ENCODE measurements around the gene HOXB6. TPM values are rescaled to one million over a fixed set of nuclear protein-coding genes. Genes with fewer than 3 reads are reported as not detected.

Gene HOXB6
- total RNA-seq, 1 experiment from 2014 or later: 196 TPM

DNA sequence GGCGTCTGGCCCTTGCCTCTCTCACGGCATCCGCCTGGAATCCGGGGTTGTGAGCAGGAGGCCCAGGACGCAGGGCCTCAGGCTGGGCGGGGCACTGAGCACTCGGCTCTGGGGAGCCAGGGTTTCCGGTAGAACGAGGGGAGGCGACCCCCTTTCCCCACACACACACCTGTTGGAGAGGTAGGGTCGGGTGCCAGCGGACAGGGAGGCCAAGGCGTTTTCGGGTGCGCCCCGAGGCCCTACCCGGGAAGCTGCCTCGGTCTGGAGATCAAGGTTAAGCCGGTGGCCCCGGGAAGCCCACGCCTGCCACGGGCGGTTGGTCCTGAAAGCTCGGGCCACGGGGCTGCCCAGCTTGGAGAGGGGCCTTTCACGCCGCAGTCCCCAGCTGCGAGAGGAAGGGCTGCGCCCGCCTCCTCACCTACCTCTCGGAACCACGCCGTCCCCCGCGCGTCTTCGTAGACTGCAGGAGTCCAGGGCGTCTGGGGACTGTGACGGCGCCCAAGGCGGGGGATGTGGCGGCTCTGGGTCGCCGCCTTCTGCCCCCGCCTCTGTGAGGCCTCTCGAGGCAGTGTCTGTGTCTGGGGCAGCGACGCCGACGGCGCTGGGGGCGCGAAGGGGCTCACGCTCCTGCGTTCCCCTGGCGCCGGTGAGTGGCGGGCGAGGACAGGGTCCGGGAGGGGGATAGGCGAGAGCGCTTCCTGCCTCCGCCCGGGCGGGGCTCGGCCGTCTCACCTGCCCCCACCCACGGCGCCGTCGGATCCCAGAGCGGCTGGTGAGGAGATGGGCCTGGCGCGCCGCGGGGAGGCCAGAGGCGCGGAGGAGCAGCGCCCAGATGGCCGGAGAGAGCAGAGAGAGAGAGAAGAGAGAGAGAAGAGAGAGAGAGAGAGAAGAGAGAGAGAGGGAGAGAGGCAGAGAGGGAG lies 41.7 kb upstream of the HOXB6 start:
- peak; percentile 89 for ATAC-seq
- no peaks in the 10 kb centered on the region for H3K9me3 ChIP-seq (ENCODE audit: control insufficient read depth, insufficient read depth, low read depth, low read length)
- BruUV-seq (replicated peaks): no TSS peak
- ChIA-PET POLR2A (interaction anchor here (0.7 kb wide), 1 partner anchor 39 kb away, joined by 6 read pairs; no protein-coding TSS in a partner anchor), CTCF (interaction anchor here (0.9 kb wide), 1 partner anchor 34 kb away, joined by 5 read pairs; no protein-coding TSS in a partner anchor)
- TF ChIP-seq, protein P1, sequence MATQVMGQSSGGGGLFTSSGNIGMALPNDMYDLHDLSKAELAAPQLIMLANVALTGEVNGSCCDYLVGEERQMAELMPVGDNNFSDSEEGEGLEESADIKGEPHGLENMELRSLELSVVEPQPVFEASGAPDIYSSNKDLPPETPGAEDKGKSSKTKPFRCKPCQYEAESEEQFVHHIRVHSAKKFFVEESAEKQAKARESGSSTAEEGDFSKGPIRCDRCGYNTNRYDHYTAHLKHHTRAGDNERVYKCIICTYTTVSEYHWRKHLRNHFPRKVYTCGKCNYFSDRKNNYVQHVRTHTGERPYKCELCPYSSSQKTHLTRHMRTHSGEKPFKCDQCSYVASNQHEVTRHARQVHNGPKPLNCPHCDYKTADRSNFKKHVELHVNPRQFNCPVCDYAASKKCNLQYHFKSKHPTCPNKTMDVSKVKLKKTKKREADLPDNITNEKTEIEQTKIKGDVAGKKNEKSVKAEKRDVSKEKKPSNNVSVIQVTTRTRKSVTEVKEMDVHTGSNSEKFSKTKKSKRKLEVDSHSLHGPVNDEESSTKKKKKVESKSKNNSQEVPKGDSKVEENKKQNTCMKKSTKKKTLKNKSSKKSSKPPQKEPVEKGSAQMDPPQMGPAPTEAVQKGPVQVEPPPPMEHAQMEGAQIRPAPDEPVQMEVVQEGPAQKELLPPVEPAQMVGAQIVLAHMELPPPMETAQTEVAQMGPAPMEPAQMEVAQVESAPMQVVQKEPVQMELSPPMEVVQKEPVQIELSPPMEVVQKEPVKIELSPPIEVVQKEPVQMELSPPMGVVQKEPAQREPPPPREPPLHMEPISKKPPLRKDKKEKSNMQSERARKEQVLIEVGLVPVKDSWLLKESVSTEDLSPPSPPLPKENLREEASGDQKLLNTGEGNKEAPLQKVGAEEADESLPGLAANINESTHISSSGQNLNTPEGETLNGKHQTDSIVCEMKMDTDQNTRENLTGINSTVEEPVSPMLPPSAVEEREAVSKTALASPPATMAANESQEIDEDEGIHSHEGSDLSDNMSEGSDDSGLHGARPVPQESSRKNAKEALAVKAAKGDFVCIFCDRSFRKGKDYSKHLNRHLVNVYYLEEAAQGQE (IDR thresholded peaks at IDR 0.05; ENCODE audit: insufficient read depth in 1 of 2, low read depth in 2 of 2, low read length in 1 of 2): 0 out of 4 replicates have a peak, but pooled peaks of 1 of the 2 experiments have one; percentile 16
- TF ChIP-seq TCF7L2 (IDR thresholded peaks at IDR 0.05; ENCODE audit: low read depth, low read length) (peak; percentile 95), SIN3A (IDR thresholded peaks at IDR 0.05; ENCODE audit: borderline replicate concordance, insufficient read depth, low read depth, low read length) (peak; percentile 72; the same call in 1 of the 2 replicates), POLR2AphosphoS5 (IDR thresholded peaks at IDR 0.05; ENCODE audit: low read depth, low read length) (peak; percentile 45)
- TF ChIP-seq, protein P2, sequence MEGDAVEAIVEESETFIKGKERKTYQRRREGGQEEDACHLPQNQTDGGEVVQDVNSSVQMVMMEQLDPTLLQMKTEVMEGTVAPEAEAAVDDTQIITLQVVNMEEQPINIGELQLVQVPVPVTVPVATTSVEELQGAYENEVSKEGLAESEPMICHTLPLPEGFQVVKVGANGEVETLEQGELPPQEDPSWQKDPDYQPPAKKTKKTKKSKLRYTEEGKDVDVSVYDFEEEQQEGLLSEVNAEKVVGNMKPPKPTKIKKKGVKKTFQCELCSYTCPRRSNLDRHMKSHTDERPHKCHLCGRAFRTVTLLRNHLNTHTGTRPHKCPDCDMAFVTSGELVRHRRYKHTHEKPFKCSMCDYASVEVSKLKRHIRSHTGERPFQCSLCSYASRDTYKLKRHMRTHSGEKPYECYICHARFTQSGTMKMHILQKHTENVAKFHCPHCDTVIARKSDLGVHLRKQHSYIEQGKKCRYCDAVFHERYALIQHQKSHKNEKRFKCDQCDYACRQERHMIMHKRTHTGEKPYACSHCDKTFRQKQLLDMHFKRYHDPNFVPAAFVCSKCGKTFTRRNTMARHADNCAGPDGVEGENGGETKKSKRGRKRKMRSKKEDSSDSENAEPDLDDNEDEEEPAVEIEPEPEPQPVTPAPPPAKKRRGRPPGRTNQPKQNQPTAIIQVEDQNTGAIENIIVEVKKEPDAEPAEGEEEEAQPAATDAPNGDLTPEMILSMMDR (IDR thresholded peaks at IDR 0.05): no peak
- H3K4me3 ChIP-seq (ENCODE audit: low read depth in 2 of 2, low read length in 2 of 2): peak overlapping the region; percentile 74 to 76
- in situ Hi-C loops (cut with HindIII; ENCODE audit: low pct_unique_long_range_greater_than_20kb, low sequenced_read_pairs): no loop called here
- H3K27me3 ChIP-seq (ENCODE audit: control insufficient read depth, insufficient read depth, low read length): no peaks in the 10 kb centered on the region
- no peak for DNase-seq (ENCODE audit: low read depth, low spot score)
- H3K27ac ChIP-seq (ENCODE audit: low read length): peak overlapping the region; percentile 99
- H3K36me3 ChIP-seq (ENCODE audit: control insufficient read depth, insufficient read depth, low read length): peaks cover 9% of the 10 kb centered on the region; the same call in 1 of the 2 replicates
- intact Hi-C loops (cut with micrococcal nuclease; ENCODE audit: unreplicated experiment): no loop called here
- H3K4me1 ChIP-seq (ENCODE audit: control insufficient read depth, insufficient read depth, low read length): peaks cover 25% of the 10 kb centered on the region

DNA sequence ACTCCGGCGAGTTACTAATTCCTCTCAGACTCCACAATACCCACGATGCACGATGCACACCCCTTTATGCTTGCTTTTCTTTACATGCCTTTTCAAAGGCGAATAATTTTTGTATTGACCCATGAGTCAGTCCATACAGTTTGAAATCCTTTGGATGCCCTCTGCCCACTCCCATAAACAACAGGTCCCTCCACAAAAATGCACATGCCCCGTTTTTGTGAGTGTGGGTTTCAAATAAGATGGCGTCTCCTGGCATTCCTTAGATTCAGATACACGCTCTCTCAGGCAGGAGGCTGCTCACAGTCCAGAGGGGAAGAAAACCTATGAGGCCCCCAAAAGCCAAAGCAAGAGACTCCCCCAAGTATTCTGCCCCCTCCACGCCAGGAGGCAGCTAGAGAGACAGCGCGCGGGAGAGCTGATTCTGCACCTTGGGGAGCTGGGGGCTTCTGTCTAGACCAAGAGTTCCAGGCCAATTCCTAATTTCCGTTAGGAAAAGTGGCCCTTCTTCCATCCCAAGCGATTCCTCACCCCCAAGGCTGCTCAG lies 40.9 kb upstream of the HOXB6 start:
- no peak for ATAC-seq
- no peak for TF ChIP-seq POLR2AphosphoS5 (IDR thresholded peaks at IDR 0.05; ENCODE audit: low read depth, low read length)
- no peak for TF ChIP-seq SIN3A (IDR thresholded peaks at IDR 0.05; ENCODE audit: borderline replicate concordance, insufficient read depth, low read depth, low read length)
- TF ChIP-seq TCF7L2 (IDR thresholded peaks at IDR 0.05; ENCODE audit: low read depth, low read length): no peak
- TF ChIP-seq, protein P1 (IDR thresholded peaks at IDR 0.05; ENCODE audit: insufficient read depth in 1 of 2, low read depth in 2 of 2, low read length in 1 of 2): no peak
- TF ChIP-seq, protein P2 (IDR thresholded peaks at IDR 0.05): no peak
- DNase-seq (ENCODE audit: low read depth, low spot score): no peak
- H3K27ac ChIP-seq (ENCODE audit: low read length): peak overlapping the region; percentile 99
- peaks cover 9% of the 10 kb centered on the region; the same call in 1 of the 2 replicates for H3K36me3 ChIP-seq (ENCODE audit: control insufficient read depth, insufficient read depth, low read length)
- intact Hi-C loops (cut with micrococcal nuclease; ENCODE audit: unreplicated experiment): no loop called here
- peaks cover 25% of the 10 kb centered on the region for H3K4me1 ChIP-seq (ENCODE audit: control insufficient read depth, insufficient read depth, low read length)
- H3K4me3 ChIP-seq (ENCODE audit: low read depth in 2 of 2, low read length in 2 of 2): peak overlapping the region; percentile 74 to 76
- BruUV-seq (replicated peaks): no TSS peak
- in situ Hi-C loops (cut with HindIII; ENCODE audit: low pct_unique_long_range_greater_than_20kb, low sequenced_read_pairs): no loop called here
- no peaks in the 10 kb centered on the region for H3K27me3 ChIP-seq (ENCODE audit: control insufficient read depth, insufficient read depth, low read length)
- H3K9me3 ChIP-seq (ENCODE audit: control insufficient read depth, insufficient read depth, low read depth, low read length): no peaks in the 10 kb centered on the region
- CTCF ChIA-PET: interaction anchor here (0.9 kb wide), 1 partner anchor 33 kb away, joined by 5 read pairs; no protein-coding TSS in a partner anchor
- POLR2A ChIA-PET: no interaction called here
